ENCODE measurements around the gene PRRC2B.

DNA sequence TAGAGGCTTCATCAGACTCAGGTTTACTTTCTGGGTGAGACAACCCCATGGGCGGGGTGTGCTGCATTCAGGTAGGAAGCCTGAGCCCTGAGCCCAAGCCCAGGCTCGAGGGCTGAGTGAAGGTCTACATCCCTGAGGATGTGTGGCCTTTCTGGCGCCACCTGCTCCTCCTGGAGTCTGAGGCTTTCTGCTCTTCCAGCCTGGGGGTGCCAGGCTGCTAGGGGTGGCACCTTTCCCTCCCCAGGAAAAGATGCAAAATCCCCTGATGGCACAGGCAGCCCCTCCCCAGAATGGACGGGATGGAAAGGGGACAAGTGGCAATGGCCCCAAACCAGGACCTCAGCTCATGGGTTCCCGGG, 44.4 kb upstream of the PRRC2B start:
- TF ChIP-seq, protein P1, sequence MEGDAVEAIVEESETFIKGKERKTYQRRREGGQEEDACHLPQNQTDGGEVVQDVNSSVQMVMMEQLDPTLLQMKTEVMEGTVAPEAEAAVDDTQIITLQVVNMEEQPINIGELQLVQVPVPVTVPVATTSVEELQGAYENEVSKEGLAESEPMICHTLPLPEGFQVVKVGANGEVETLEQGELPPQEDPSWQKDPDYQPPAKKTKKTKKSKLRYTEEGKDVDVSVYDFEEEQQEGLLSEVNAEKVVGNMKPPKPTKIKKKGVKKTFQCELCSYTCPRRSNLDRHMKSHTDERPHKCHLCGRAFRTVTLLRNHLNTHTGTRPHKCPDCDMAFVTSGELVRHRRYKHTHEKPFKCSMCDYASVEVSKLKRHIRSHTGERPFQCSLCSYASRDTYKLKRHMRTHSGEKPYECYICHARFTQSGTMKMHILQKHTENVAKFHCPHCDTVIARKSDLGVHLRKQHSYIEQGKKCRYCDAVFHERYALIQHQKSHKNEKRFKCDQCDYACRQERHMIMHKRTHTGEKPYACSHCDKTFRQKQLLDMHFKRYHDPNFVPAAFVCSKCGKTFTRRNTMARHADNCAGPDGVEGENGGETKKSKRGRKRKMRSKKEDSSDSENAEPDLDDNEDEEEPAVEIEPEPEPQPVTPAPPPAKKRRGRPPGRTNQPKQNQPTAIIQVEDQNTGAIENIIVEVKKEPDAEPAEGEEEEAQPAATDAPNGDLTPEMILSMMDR (IDR thresholded peaks at IDR 0.05), result no peak
- no peak for TF ChIP-seq POLR2A (IDR thresholded peaks at IDR 0.05)
- TF ChIP-seq EP300 (IDR thresholded peaks at IDR 0.05), result no peak

Measured in ovary (tissue), 3 donors.